OCI-LY1 (cell line): ENCODE measurements around the gene RAB1A.

Experiments
- H2AFZ ChIP-seq: fragments of 200-600 bp; sonication (generic), shearing (Covaris generic); 2 replicates; pipeline ENCODE4 v1.6.0; 2014; ENCODE audit warnings: antibody characterized with exemption, mild to moderate bottlenecking, low read length
- H3F3A ChIP-seq: fragments of 200-600 bp; sonication (generic), shearing (Covaris generic); 2 replicates; pipeline ENCODE4 v1.6.0; 2014; ENCODE audit warnings: mild to moderate bottlenecking, antibody characterized with exemption, low read length, moderate library complexity; ENCODE audit not compliant: insufficient read depth
- H3K27ac ChIP-seq: fragments of 200-600 bp; sonication (generic); 2 replicates; pipeline ENCODE4 v1.5.1; 2014; ENCODE audit warnings: low read length, mixed run types, mild to moderate bottlenecking, low read depth; ENCODE audit not compliant: poor library complexity, severe bottlenecking
- H3K27me3 ChIP-seq: fragments of 200-600 bp; sonication (generic); 2 replicates; pipeline ENCODE4 v1.6.0; 2014; ENCODE audit warnings: antibody characterized with exemption, mild to moderate bottlenecking, low read length, moderate library complexity; ENCODE audit not compliant: insufficient read depth
- H3K36me3 ChIP-seq: fragments of 200-600 bp; sonication (generic); 2 replicates; pipeline ENCODE4 v1.6.1; 2014; ENCODE audit warnings: mild to moderate bottlenecking, antibody characterized with exemption, low read length, moderate library complexity, mixed read lengths; ENCODE audit not compliant: insufficient read depth
- H3K4me1 ChIP-seq: fragments of 200-600 bp; sonication (generic); 2 replicates; pipeline ENCODE4 v1.5.1; 2014; ENCODE audit warnings: mild to moderate bottlenecking, low read length, moderate library complexity; ENCODE audit not compliant: insufficient read depth, severe bottlenecking
- H3K4me2 ChIP-seq: fragments of 200-600 bp; sonication (generic), shearing (Covaris generic); 2 replicates; pipeline ENCODE4 v1.6.1; 2014; ENCODE audit warnings: low read length
- H3K4me3 ChIP-seq: fragments of 200-600 bp; sonication (generic); 2 replicates; pipeline ENCODE4 v1.5.1; 2014; ENCODE audit warnings: low read length, low read depth, mild to moderate bottlenecking, mixed read lengths; ENCODE audit not compliant: poor library complexity, severe bottlenecking
- H3K79me2 ChIP-seq: fragments of 200-600 bp; shearing (Covaris generic); 2 replicates; pipeline ENCODE4 v1.6.1; 2016; ENCODE audit warnings: mixed run types, low read length, mixed read lengths; ENCODE audit not compliant: insufficient read depth
- H3K9ac ChIP-seq: fragments of 200-600 bp; sonication (generic), shearing (Covaris generic); 2 replicates; pipeline ENCODE4 v1.6.1; 2014; ENCODE audit warnings: mild to moderate bottlenecking, low read length, mixed read lengths
- H3K9me2 ChIP-seq: fragments of 200-600 bp; sonication (generic), shearing (Covaris generic); 2 replicates; pipeline ENCODE4 v1.6.1; 2014; ENCODE audit warnings: low read depth, mild to moderate bottlenecking, low read length, mixed read lengths
- H3K9me3 ChIP-seq: fragments of 200-600 bp; shearing (Covaris generic); 2 replicates; pipeline ENCODE4 v1.6.1; 2014; ENCODE audit warnings: low read length, mixed read lengths
- H4K20me1 ChIP-seq: fragments of 200-600 bp; sonication (generic), shearing (Covaris generic); 2 replicates; pipeline ENCODE4 v1.6.0; 2016; ENCODE audit warnings: mild to moderate bottlenecking, low read length; ENCODE audit not compliant: insufficient read depth
- CTCF ChIP-seq: fragments of 200-600 bp; sonication (generic), shearing (Covaris generic); IDR thresholded peaks from 2 replicates; pipeline ENCODE4 v1.5.1; 2017; ENCODE audit warnings: mild to moderate bottlenecking, antibody characterized with exemption, low read length, moderate library complexity, mixed read lengths
- EZH2 ChIP-seq: fragments of 200-600 bp; sonication (generic), shearing (Covaris generic); IDR thresholded peaks from 2 replicates; pipeline ENCODE4 v1.8.0; 2017; ENCODE audit warnings: borderline replicate concordance, mixed run types, mild to moderate bottlenecking, antibody characterized with exemption, low read length, moderate library complexity, mixed read lengths

RAB1A gene

GRCh38 chr2:65103013-65103715, 26.7 kb downstream of the RAB1A start:
- TF ChIP-seq CTCF (no peak), EZH2 (no peak)
- Histone ChIP-seq H2AFZ (no peak overlapping the region), H3K9me2 (no peaks in the 10 kb centered on the region), H3F3A (no peaks in the 10 kb centered on the region), H3K9ac (no peak overlapping the region), H3K9me3 (no peaks in the 10 kb centered on the region), H3K27me3 (no peaks in the 10 kb centered on the region), H3K4me2 (no peak overlapping the region), H3K4me1 (no peaks in the 10 kb centered on the region), H3K4me3 (no peak overlapping the region), H4K20me1 (no peaks in the 10 kb centered on the region), H3K79me2 (peaks cover 32% of the 10 kb centered on the region), H3K27ac (no peak overlapping the region), H3K36me3 (peaks cover 49% of the 10 kb centered on the region)

DNA sequence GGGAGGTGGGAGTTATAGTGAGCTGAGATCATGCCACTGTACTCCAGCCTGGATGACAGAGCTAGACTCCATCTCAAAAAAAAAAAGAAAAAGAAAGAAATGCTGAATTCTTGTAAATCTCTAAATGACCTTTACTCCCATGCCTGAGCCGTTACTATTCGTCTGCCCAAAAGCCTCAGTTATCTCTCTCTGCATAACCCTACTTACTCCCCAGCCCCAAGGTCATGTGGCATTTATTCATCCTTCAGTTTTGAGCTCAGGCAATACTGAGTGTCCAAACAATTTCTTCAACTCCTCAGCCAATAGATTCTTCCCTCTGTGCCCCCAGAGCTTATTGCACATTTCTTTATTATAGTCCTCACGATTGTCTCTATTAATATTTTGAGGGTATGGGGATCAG, 28.8 kb downstream of the RAB1A start:
- Histone ChIP-seq H2AFZ (no peak overlapping the region), H3K9ac (no peak overlapping the region), H3K4me1 (no peaks in the 10 kb centered on the region), H3K27ac (no peak overlapping the region), H3K27me3 (no peaks in the 10 kb centered on the region), H3K4me2 (no peak overlapping the region), H3K36me3 (peaks cover 68% of the 10 kb centered on the region), H3K79me2 (peaks cover 17% of the 10 kb centered on the region), H3K9me2 (no peaks in the 10 kb centered on the region), H3F3A (no peaks in the 10 kb centered on the region), H3K4me3 (no peak overlapping the region), H4K20me1 (no peaks in the 10 kb centered on the region), H3K9me3 (no peaks in the 10 kb centered on the region)
- no peak for TF ChIP-seq EZH2
- no peak for TF ChIP-seq CTCF

DNA sequence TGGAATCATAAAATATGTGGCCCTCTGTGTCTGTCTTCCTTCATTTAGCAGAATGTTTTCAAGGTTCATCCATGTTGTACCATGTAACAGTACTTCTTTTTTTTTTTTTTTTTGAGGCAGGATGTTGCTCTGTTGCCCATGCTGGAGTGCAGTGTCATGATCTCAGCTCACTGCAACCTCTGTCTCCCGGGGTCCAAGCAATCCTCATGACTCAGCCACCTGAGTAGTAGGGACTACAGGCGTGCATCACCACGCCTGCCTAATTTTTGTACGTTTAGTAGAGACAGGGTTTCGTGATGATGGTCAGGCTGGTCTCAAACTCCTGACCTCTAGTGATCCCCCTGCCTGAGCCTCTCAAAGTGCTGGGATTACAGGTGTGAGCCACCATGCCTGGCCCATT, 31.2 kb downstream of the RAB1A start:
- Histone ChIP-seq H2AFZ (no peak overlapping the region), H3K4me2 (no peak overlapping the region), H3K36me3 (peaks cover 83% of the 10 kb centered on the region), H3K9ac (no peak overlapping the region), H3K79me2 (0 out of 2 replicates have a peak, but pooled peaks cover 4% of the 10 kb centered on the region), H3K4me1 (no peaks in the 10 kb centered on the region), H3K9me2 (no peaks in the 10 kb centered on the region), H4K20me1 (no peaks in the 10 kb centered on the region), H3F3A (no peaks in the 10 kb centered on the region), H3K27me3 (no peaks in the 10 kb centered on the region), H3K27ac (no peak overlapping the region), H3K4me3 (no peak overlapping the region), H3K9me3 (no peaks in the 10 kb centered on the region)
- TF ChIP-seq EZH2 = no peak
- TF ChIP-seq CTCF = no peak
